Left renal pelvis (tissue), 4 donors: ENCODE results near the gene KDM4D. TPM values are rescaled to one million over a fixed set of nuclear protein-coding genes. Genes with fewer than 3 reads are reported as not detected.
"Not testable (repeated sequence)": the region's sequence is repeated elsewhere in the genome, so short reads cannot be mapped to it uniquely, and the experiment has no call there.

Experiments
- DNase-seq, 4 donors: peaks; one replicate each; pipeline ENCODE4 v3.0.0-alpha.2; 2013; ENCODE audit warnings: low read depth in 4 of 4, low spot score in 3 of 4
- polyA plus RNA-seq, 4 donors: library from polyadenylated mRNA; unstranded; fragments of 120-200 nt; gene quantifications; one replicate each; pipeline ENCODE4 v1.2.1, GENCODE V29; 2013; ENCODE audit not compliant: insufficient read length in 4 of 4

The KDM4D gene
- polyA plus RNA-seq, 4 donors = 1.9 to 2.5 (median 2.3) TPM

DNA sequence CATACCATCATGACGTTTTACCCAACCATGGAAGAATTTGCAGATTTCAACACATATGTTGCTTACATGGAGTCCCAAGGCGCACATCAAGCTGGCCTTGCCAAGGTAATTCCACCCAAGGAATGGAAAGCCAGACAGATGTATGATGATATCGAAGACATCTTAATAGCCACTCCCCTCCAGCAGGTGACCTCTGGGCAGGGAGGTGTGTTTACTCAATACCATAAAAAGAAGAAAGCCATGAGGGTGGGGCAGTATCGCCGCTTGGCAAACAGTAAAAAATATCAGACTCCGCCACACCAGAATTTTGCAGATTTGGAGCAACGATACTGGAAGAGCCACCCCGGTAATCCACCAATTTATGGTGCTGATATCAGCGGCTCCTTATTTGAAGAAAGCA is 52.1 kb downstream of the KDM4D start:
- not testable (repeated sequence) for DNase-seq

DNA sequence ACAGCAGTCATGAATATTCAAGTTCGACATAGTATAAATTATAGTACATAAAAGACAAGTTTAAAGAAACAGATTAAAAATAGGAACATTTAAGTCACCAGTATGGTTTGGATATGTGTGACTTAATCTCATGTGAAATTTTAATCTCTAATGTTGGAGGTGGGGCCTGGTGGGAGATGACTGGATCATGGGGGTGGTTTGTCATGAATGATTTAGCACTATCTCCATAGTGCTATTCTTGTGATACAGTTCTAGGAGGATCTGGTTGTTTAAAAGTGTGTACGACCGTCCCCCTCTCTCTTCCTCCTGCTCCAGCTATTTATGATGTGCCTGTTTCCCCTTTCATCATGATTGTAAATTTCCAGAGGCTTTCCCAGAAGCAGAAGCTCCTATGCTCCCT is 54.8 kb downstream of the KDM4D start:
- no peak for DNase-seq

DNA sequence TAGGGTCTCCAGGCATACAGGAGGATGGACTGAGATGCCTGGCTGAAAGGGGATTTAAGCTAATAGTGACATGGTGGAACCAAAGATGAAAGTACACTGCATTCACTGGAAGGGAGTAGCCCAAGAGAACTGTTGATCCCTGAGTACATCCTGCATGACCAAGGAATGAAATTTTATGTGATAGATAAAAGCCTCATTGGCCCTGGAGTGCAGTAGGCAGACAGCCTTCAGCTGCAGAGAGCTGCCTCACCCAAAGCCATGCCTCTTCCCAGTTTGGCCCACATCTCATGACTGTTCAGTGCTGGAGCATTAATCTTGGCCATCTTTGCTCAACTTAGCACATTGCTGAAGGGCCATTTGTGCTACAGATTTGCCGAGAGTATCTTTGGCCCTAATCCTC is 59.5 kb downstream of the KDM4D start:
- DNase-seq = no peak

DNA sequence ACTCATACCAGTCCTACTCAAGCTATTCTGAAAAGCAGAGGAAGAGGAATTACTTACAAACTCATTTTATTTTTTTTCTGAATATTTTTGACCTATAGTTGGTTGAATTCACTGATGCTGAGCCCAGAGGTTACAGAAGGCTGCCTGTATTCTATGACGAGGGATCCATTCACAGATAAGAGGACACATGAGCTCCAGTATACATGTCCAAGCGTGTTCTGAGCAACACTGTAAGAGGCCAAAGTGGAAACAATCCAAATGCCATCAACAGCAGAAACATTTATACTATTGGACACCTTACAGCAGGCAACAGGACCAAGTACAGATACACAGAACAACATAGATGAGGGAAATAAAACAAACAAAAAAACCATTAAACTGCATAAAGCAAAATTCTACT is 61.8 kb downstream of the KDM4D start:
- no peak for DNase-seq

DNA sequence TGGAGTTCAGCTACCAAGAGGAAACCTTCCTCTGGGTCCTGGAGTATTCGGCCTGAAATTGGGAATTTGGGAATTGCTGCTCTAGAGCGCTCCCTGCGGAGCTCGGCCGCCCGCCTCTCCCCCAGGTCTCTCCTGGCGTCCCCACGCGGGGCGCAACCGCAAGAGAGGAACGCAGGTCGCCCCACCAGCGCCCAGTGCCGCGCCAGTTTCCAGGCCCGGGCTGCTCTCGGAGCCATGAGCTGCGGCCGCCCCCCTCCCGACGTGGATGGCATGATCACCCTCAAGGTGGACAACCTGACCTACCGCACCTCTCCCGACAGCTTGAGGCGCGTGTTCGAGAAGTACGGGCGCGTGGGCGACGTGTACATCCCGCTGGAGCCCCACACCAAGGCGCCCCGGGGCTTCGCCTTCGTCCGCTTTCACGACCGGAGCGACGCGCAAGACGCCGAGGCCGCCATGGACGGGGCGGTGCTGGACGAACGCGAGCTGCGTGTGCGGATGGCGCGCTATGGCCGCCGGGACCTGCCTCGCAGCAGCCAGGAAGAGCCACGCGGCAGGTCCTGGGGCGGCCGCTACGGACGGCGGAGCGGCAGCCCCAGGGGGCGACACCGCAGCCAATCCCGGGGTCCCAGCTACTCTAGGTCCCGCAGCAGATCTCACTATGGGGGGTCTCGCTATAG is 64.0 kb downstream of the KDM4D start:
- not testable (repeated sequence) for DNase-seq

DNA sequence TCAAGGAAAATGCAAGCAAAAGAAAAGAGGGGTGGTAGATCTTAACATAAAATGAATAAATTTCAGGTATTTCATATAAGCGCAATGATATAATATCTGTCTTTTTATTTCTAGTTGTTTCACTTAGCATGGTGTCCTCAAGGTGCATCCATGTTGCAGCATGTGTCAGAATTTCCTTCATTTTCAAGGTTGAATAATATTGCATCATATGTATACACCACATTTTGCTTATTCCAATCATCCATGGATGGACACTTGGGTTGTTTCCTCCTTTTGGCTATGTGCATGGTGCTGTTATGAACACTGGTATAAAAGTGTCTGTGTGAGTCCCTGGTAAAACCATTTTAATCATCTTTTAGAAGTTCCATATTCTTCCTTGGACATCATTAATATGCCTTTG is 68.7 kb downstream of the KDM4D start:
- no peak for DNase-seq

DNA sequence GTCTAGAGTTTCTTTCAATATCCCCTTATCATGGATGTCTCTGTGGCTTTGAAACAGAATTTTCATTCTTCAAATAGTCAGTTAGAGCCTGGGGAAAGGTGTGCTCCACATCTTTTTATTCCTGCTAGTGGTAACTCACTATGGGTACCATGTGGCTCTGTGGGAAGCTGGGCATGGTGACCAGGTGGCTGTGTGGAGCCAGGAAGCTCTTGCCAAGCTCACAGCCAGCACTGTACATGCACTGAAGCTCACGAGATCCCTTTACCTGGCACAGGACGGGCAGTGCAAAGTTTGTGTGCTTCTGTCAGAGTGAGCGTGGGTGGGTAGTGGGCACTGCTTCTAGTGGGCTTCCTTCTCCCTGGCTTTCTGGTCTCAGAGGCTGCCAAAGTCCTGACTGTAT is 69.4 kb downstream of the KDM4D start:
- no peak for DNase-seq

DNA sequence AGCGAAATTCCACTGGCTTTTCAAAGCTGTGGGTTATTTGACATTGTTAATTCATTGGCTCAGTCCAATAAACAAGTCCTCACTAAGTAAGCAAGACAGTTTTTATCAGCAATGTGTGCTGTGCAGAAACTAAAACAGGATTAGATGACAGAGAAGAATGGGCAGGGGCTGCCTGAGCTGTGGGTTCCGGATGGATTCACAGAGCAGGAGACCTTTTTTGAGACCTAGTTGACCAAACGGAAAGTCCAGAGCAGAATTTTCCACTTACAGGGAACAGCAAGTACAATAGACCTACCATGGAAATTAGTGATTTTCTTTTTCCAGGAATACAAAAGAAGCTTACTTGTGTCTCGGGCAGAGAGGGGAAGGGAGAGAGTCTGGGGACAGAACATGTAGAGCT is 70.5 kb downstream of the KDM4D start:
- DNase-seq = no peak

DNA sequence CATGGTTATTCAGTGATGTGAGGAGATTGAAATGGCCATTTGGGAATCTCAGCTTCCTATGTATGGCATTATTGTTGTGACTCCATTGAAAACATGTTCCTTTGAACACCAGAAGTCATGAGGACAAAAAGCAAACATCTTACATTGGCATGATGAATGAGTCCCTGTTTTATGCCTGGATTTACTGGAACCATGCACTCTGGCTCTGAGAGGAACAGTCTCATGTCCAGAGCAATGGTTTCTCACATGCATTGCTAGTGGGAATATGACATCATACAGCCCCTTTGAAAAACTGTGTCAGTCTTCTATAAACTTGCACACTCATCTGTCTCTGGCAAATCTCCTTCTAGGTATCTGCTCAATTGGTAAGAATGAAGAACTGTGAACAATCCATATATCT is 72.3 kb downstream of the KDM4D start:
- no peak for DNase-seq

Other genes with a start within 250 kb of the KDM4D start
- 10 to 100 TPM; 38.4 to 52.1 (median 47.5) TPM for gene AMOTL1, start 205.4 kb upstream of the KDM4D start, polyA plus RNA-seq
- 100 to 1,000 TPM in 3 of 4 donors, 10 to 100 TPM in 1; 84.8 to 129 (median 117) TPM for gene CWC15, start 153 bp upstream of the KDM4D start, polyA plus RNA-seq
- under 1 TPM; 0.11 to 0.34 (median 0.14) TPM for gene KDM4E, start 51.5 kb downstream of the KDM4D start, polyA plus RNA-seq
- gene KDM4F, start 75.7 kb downstream of the KDM4D start, polyA plus RNA-seq = not detected
- gene SRSF8, start 93.2 kb downstream of the KDM4D start, polyA plus RNA-seq = 10 to 100 TPM; 52.9 to 76.9 (median 63.0) TPM
- 10 to 100 TPM; 14.8 to 22.8 (median 19.0) TPM for gene ENDOD1, start 116.1 kb downstream of the KDM4D start, polyA plus RNA-seq